NCI-H345 treated with DMSO at 0.1 percent for 48 hours (cell line): ENCODE data around the gene LRRFIP2.

Experiments
- DNase-seq: peaks from one replicate; lab custom pipeline; 2025; ENCODE audit not compliant: unreplicated experiment; lab: John Stamatoyannopoulos, UW

LRRFIP2 gene

GRCh38 chr3:37029516-37030163 is 144.7 kb downstream of the LRRFIP2 start:
- DNase-seq: no peak

DNA sequence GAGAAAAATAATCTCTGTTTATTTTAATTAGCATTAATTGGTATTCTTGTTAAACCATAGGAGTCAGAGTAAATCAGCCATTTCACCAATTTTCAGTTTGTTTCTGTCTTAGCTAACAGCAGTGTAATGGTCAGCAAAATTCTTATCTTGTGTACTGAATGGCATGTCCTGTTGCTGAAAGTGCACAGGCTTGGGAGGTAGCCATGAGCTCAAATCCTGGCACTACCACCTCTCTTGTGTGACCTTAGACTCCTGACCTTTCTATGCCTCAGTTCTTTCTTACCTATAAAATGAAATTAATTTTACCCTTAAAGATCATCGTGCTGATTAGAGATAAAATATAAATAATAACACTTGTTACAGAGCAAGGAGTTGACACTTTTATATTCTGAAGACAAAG is 145.3 kb downstream of the LRRFIP2 start:
- no peak for DNase-seq

DNA sequence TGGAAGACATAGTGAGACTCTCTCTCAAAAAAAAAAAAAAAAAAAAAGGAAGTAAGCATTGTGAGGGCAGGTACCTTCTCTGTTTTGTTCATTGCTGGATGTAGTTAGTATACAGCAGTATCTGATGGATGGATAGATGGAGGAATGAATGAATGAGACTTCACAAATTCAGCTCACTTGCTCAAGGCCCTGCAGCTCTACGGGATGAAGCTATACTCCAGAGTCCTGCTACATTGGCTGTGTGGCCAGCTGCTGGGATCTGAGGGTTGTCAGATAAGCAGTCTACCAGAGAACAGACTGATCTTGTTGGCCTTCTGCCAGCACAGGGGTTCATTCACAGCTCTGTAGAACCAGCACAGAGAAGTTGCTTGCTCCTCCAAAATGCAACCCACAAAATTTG is 146.1 kb downstream of the LRRFIP2 start:
- no peak for DNase-seq

DNA sequence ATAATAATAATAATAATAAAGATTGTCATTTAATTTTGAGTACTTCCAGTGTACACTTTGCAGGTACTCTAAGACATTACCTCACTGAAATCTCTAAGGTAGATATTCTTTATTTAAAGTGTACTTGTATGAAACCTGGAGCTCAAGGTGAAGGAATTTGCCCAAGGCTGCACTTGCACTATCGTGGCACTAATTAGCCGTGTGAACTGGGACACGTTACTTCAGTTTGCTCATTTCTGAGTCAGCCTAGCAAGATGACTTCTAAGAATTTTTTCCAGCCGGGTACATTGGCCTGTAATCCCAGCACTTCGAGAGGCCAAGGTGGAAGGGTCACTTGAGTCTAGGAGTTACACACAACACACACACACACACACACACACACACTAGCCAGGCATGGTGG is 147.5 kb downstream of the LRRFIP2 start:
- DNase-seq: no peak

GRCh38 chr3:37025561-37026335 is 148.6 kb downstream of the LRRFIP2 start:
- DNase-seq: no peak

DNA sequence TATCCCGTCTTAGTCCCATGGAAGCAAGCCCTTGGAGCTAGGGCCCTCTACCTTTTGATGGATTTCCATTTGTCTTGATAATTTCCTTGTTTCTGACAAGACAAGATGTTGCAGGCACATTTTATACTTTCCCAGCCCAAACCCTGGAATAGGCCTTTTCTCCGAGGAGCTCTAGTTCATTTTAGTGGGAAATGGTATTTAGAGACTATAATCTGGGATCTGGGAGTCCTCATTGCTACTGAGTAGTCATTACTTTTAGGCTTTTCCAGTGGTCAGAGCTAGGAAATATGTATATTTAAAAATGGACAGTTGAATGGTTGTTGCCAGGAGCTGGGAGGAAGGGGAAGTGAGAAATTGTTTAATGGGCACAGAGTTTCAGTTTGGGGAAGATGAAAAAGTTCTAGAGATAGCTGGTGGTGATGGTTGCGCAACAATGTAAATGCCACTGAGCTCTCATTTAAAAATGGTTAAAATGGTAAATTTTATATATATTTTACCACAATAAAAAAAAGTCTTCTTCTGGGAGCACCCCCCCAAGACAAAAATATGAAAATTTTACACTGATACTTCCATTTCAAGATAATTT is 149.5 kb downstream of the LRRFIP2 start:
- no peak for DNase-seq

GRCh38 chr3:37024092-37024491 is 150.3 kb downstream of the LRRFIP2 start:
- no peak for DNase-seq

GRCh38 chr3:37017683-37018082 is 156.7 kb downstream of the LRRFIP2 start:
- no peak for DNase-seq

GRCh38 chr3:37016903-37017302 is 157.5 kb downstream of the LRRFIP2 start:
- DNase-seq: no peak

DNA sequence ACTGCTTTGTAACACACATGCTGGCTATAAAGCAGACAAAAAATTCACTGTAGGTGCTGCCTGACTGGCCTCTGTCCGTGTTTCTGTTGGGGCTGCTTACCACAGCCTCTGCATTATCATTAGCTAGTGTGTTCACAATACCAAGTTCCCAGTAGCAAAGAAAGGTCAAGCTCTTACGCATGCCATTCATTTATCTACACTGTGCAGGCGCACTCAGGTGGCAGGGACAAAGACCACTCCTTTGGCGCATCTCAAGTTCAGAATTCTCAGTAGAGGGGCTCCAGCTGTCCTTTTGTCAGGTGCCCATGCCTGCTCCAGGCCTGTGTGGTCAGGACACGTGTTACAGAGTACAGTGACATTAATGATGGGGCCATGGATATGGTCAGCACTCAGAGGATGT is 158.7 kb downstream of the LRRFIP2 start:
- DNase-seq: no peak

GRCh38 chr3:37014620-37015019 is 159.8 kb downstream of the LRRFIP2 start:
- DNase-seq: no peak
